Mesenchymal stem cell (in vitro differentiated cells and primary cell): ENCODE results near the gene PEDS1.
"Not testable (repeated sequence)": the region's sequence is repeated elsewhere in the genome, so short reads cannot be mapped to it uniquely, and the experiment has no call there.

ENCODE experiments used
- DNase-seq: peaks from one replicate; pipeline ENCODE4 v3.0.0-alpha.2; 2013
- H2AFZ ChIP-seq: one replicate; pipeline ENCODE4 v1.6.1; 2013; ENCODE audit warnings: low read depth, mild to moderate bottlenecking, control low read depth, inconsistent platforms, low read length, moderate library complexity
- H2AK5ac ChIP-seq: 2 replicates; pipeline ENCODE4 v1.6.1; 2013; ENCODE audit warnings: low read length, moderate library complexity, mild to moderate bottlenecking, inconsistent platforms; ENCODE audit not compliant: severe bottlenecking
- H2BK120ac ChIP-seq: one replicate; pipeline ENCODE4 v1.6.1; 2013; ENCODE audit warnings: low read depth, mild to moderate bottlenecking, inconsistent platforms, low read length, moderate library complexity
- H2BK12ac ChIP-seq, 2 experiments: one replicate each; pipeline ENCODE4 v1.6.1; 2013; ENCODE audit warnings: inconsistent platforms in 2 of 2, low read length in 2 of 2, mild to moderate bottlenecking in 2 of 2, moderate library complexity in 2 of 2, control low read depth in 1 of 2
- H2BK15ac ChIP-seq: one replicate; pipeline ENCODE4 v1.6.1; 2013; ENCODE audit warnings: mild to moderate bottlenecking, low read depth, inconsistent platforms; ENCODE audit not compliant: poor library complexity, severe bottlenecking
- H2BK5ac ChIP-seq: 2 replicates; pipeline ENCODE4 v1.6.1; 2013; ENCODE audit warnings: low read depth, mild to moderate bottlenecking, low read length, control low read depth, inconsistent platforms; ENCODE audit not compliant: poor library complexity, severe bottlenecking
- H3K14ac ChIP-seq, 2 experiments: one replicate each; pipeline ENCODE4 v1.6.1; 2013; ENCODE audit warnings: inconsistent platforms in 2 of 2, low read length in 2 of 2, control low read depth in 1 of 2, mild to moderate bottlenecking in 1 of 2, moderate library complexity in 1 of 2
- H3K18ac ChIP-seq, 2 experiments: one replicate each; pipeline ENCODE4 v1.6.1; 2013; ENCODE audit warnings: inconsistent platforms in 2 of 2, low read length in 2 of 2, control low read depth in 1 of 2, low read depth in 1 of 2, mild to moderate bottlenecking in 1 of 2
- H3K23ac ChIP-seq, 2 experiments: one replicate each; pipeline ENCODE4 v1.6.1; 2013; ENCODE audit warnings: inconsistent platforms in 2 of 2, low read length in 2 of 2, mild to moderate bottlenecking in 2 of 2, moderate library complexity in 2 of 2, control low read depth in 1 of 2
- H3K27ac ChIP-seq: 2 replicates; pipeline ENCODE4 v1.5.1; 2013; ENCODE audit warnings: mild to moderate bottlenecking, moderate library complexity, low read length, control low read depth, inconsistent platforms; ENCODE audit not compliant: poor library complexity, severe bottlenecking
- H3K27me3 ChIP-seq, 2 experiments: 2 replicates each; pipeline versions ENCODE4 v1.6.1 to v1.7.0; 2013; ENCODE audit warnings: low read length in 2 of 2, mild to moderate bottlenecking in 2 of 2, moderate library complexity in 2 of 2, control low read depth in 1 of 2, inconsistent platforms in 1 of 2; ENCODE audit not compliant: control insufficient read depth in 1 of 2, insufficient read depth in 1 of 2
- H3K36me3 ChIP-seq, 2 experiments: 2 replicates each; pipeline versions ENCODE4 v1.6.1 to v1.7.0; 2013; ENCODE audit warnings: low read length in 2 of 2, control low read depth in 1 of 2, inconsistent platforms in 1 of 2, low read depth in 1 of 2, mild to moderate bottlenecking in 1 of 2; ENCODE audit not compliant: insufficient read depth in 2 of 2, control insufficient read depth in 1 of 2
- H3K4ac ChIP-seq, 2 experiments: one replicate each; pipeline ENCODE4 v1.6.1; 2013; ENCODE audit warnings: inconsistent platforms in 2 of 2, low read length in 2 of 2, mild to moderate bottlenecking in 2 of 2, moderate library complexity in 2 of 2, control low read depth in 1 of 2, low read depth in 1 of 2
- H3K4me1 ChIP-seq: 2 replicates; pipeline ENCODE4 v1.6.1; 2013; ENCODE audit warnings: low read depth, low read length, control low read depth; ENCODE audit not compliant: control insufficient read depth, insufficient read depth
- H3K4me2 ChIP-seq: 2 replicates; pipeline ENCODE4 v1.6.1; 2013; ENCODE audit warnings: low read length, mild to moderate bottlenecking, inconsistent platforms; ENCODE audit not compliant: poor library complexity, severe bottlenecking
- H3K4me3 ChIP-seq, 2 experiments: 2 replicates each; pipeline versions ENCODE4 v1.5.1 to v1.7.0; 2013; ENCODE audit warnings: low read length in 2 of 2, mild to moderate bottlenecking in 2 of 2, control low read depth in 1 of 2, low read depth in 1 of 2; ENCODE audit not compliant: insufficient read depth in 1 of 2
- H3K79me1 ChIP-seq: replicated peaks from 2 replicates; pipeline ENCODE4 v1.6.1; 2013; ENCODE audit warnings: mild to moderate bottlenecking, control low read depth, low read length, inconsistent platforms; ENCODE audit not compliant: poor library complexity, severe bottlenecking
- H3K9ac ChIP-seq: 2 replicates; pipeline ENCODE4 v1.7.0; 2013; ENCODE audit warnings: mild to moderate bottlenecking, low read length, moderate library complexity
- H3K9me3 ChIP-seq: 2 replicates; pipeline ENCODE4 v1.7.0; 2013; ENCODE audit warnings: mild to moderate bottlenecking, low read length; ENCODE audit not compliant: control insufficient read depth
- H4K8ac ChIP-seq: one replicate; pipeline ENCODE4 v1.6.1; 2013; ENCODE audit warnings: inconsistent platforms, mild to moderate bottlenecking, low read length, moderate library complexity
- H4K91ac ChIP-seq: one replicate; pipeline ENCODE4 v1.6.1; 2013; ENCODE audit warnings: mild to moderate bottlenecking, low read length, inconsistent platforms
- WGBS: methylation state at CpG from one replicate; pipeline ENCODE4 v1.1.7; 2013; ENCODE audit warnings: mixed read lengths; 5-methylcytosine and 5-hydroxymethylcytosine counted together

Gene PEDS1

GRCh38 chr20:50163570-50164317 lies 10.2 kb upstream of the PEDS1 start:
- Histone ChIP-seq H2AFZ (no peak overlapping the region), H3K18ac (peak overlapping the region; percentile 57 to 76), H4K8ac (peak overlapping the region; percentile 77), H2BK5ac (no peak overlapping the region), H3K27ac (peak overlapping the region; percentile 48), H3K27me3 (no peaks in the 10 kb centered on the region), H4K91ac (peak overlapping the region; percentile 64), H3K9ac (peak overlapping the region; percentile 40), H3K4ac (peak overlapping the region; percentile 8 to 48), H2AK5ac (peak overlapping the region; percentile 45), H3K79me1 (no peaks in the 10 kb centered on the region), H3K4me1 (peaks cover 17% of the 10 kb centered on the region), H3K23ac (peak overlapping the region in 1 of 2 experiments; percentile 0), H3K9me3 (no peaks in the 10 kb centered on the region), H2BK120ac (peak overlapping the region; percentile 2), H3K4me2 (no peak overlapping the region), H3K36me3 (no peaks in the 10 kb centered on the region), H3K14ac (no peak overlapping the region), H2BK15ac (no peak overlapping the region), H2BK12ac (peak overlapping the region; percentile 32 to 80), H3K4me3 (no peak overlapping the region)
- WGBS = 72% methylated on average over 7 of the region's 9 CpGs
- DNase-seq = peak; percentile 39

- H3K9me3 ChIP-seq, H3K4ac ChIP-seq, H2BK120ac ChIP-seq, H3K14ac ChIP-seq, H2AK5ac ChIP-seq, H3K79me1 ChIP-seq, H4K8ac ChIP-seq, DNase-seq, H2AFZ ChIP-seq, H2BK12ac ChIP-seq, H2BK15ac ChIP-seq, H3K36me3 ChIP-seq, H3K27ac ChIP-seq, H3K9ac ChIP-seq, H3K18ac ChIP-seq, H3K27me3 ChIP-seq, H3K4me3 ChIP-seq, H4K91ac ChIP-seq, H3K23ac ChIP-seq, H3K4me2 ChIP-seq, H2BK5ac ChIP-seq: not testable (repeated sequence)
- H3K4me1 ChIP-seq = peaks cover 13% of the 10 kb centered on the region
- WGBS = 94% methylated on average over 4 of the region's 7 CpGs
Observed at GRCh38 chr20:50161494-50161893, 8.0 kb upstream of the PEDS1 start.

- no peak for DNase-seq
- Histone ChIP-seq H3K36me3 (peaks cover 22 to 28% of the 10 kb centered on the region in 2 experiments), H3K14ac (peak overlapping the region in 1 of 2 experiments; percentile 99), H4K8ac (peak overlapping the region; percentile 89), H3K4ac (peak overlapping the region; percentile 85 to 99), H2AFZ (peak overlapping the region; percentile 91), H3K4me2 (peak overlapping the region; percentile 76), H2AK5ac (no peak overlapping the region), H3K4me3 (peak overlapping the region; percentile 92 to 95), H3K9me3 (no peaks in the 10 kb centered on the region), H2BK120ac (peak overlapping the region; percentile 50), H3K9ac (peak overlapping the region; percentile 92), H2BK5ac (peak overlapping the region; percentile 88), H2BK15ac (no peak overlapping the region), H3K79me1 (no peaks in the 10 kb centered on the region), H3K27ac (peak overlapping the region; percentile 2), H3K4me1 (peaks cover 31% of the 10 kb centered on the region), H4K91ac (peak overlapping the region; percentile 84), H2BK12ac (peak overlapping the region in 1 of 2 experiments; percentile 3), H3K23ac (peak overlapping the region in 1 of 2 experiments; percentile 85), H3K18ac (peak overlapping the region; percentile 85 to 96), H3K27me3 (no peaks in the 10 kb centered on the region)
- 0% methylated on average over 16 of the region's 18 CpGs for WGBS
Observed at GRCh38 chr20:50153153-50153499, 397 bp downstream of the PEDS1 start.

- Histone ChIP-seq H3K36me3 (peaks cover 28 to 33% of the 10 kb centered on the region in 2 experiments), H2BK5ac (no peak overlapping the region), H2AFZ (no peak overlapping the region), H3K14ac (peak overlapping the region in 1 of 2 experiments; percentile 89), H2BK120ac (peak overlapping the region; percentile 39), H3K4me1 (peaks cover 33% of the 10 kb centered on the region), H3K4me2 (peak overlapping the region; percentile 76), H3K9me3 (no peaks in the 10 kb centered on the region), H2BK12ac (peak overlapping the region in 1 of 2 experiments; percentile 10), H3K9ac (peak overlapping the region; percentile 92), H3K27me3 (no peaks in the 10 kb centered on the region), H3K27ac (peak overlapping the region; percentile 0), H3K79me1 (no peaks in the 10 kb centered on the region), H3K23ac (peak overlapping the region in 1 of 2 experiments; percentile 3), H4K91ac (no peak overlapping the region), H2AK5ac (no peak overlapping the region), H3K4ac (peak overlapping the region in 1 of 2 experiments; percentile 99), H3K18ac (peak overlapping the region in 1 of 2 experiments; percentile 67), H3K4me3 (peak overlapping the region; percentile 92 to 95), H4K8ac (no peak overlapping the region), H2BK15ac (no peak overlapping the region)
- WGBS = 42% methylated on average over 4 of the region's 4 CpGs
- DNase-seq = no peak
Observed at GRCh38 chr20:50152394-50153152, 950 bp downstream of the PEDS1 start.
